Measurements from ENCODE around the gene DTX3L.

The DTX3L gene

DNA sequence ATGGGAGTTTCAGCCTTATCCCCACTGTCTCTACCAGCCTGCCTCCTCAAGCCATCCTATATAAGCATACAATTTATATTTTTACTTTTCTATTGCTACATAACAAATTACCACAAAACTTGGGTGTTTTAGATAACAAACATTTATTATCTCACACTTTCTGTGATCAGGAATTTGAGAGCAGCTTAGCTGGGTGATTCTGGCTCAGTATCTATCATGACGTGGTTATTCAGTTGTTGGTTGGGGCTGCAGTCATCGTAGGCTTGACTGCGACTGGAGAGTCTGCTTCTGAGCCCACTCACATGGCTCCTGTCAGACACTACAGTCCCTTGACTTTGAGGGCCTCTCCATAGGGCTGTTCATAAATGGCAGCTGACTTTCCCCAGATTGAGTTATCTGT is 34.0 kb downstream of the DTX3L start:
- Histone ChIP-seq H3K27ac (no peak overlapping the region), H3K9me3 (ENCODE audit: severe bottlenecking) (no peaks in the 10 kb centered on the region), H3K36me3 (no peaks in the 10 kb centered on the region), H3K27me3 (ENCODE audit: insufficient read depth, low read depth, severe bottlenecking) (no peaks in the 10 kb centered on the region), H3K4me3 (ENCODE audit: low read depth, low read length) (no peak overlapping the region)
- no peak for DNase-seq
- TF ChIP-seq, protein P1, sequence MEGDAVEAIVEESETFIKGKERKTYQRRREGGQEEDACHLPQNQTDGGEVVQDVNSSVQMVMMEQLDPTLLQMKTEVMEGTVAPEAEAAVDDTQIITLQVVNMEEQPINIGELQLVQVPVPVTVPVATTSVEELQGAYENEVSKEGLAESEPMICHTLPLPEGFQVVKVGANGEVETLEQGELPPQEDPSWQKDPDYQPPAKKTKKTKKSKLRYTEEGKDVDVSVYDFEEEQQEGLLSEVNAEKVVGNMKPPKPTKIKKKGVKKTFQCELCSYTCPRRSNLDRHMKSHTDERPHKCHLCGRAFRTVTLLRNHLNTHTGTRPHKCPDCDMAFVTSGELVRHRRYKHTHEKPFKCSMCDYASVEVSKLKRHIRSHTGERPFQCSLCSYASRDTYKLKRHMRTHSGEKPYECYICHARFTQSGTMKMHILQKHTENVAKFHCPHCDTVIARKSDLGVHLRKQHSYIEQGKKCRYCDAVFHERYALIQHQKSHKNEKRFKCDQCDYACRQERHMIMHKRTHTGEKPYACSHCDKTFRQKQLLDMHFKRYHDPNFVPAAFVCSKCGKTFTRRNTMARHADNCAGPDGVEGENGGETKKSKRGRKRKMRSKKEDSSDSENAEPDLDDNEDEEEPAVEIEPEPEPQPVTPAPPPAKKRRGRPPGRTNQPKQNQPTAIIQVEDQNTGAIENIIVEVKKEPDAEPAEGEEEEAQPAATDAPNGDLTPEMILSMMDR (IDR thresholded peaks at IDR 0.05; ENCODE audit: low read depth, low read length) = no peak

DNA sequence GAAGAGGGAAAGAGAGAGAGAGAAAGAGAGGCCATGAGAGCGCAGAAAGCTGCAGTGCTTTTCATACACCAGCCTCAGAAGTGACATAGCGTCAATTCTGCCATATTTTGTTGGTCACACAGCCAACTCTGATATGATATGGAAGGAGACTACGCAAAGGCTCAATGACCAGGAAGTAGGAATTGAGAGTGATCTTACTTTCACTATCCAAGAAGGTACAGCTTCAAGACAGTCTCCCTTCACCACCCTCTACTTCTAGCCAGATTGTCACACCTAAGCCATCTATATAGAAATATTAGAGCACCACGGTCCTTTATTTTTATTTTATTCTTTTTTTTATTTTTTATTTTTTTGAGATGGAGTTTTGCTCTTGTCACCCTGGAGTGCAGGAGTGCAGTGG is 34.4 kb downstream of the DTX3L start:
- no peaks in the 10 kb centered on the region for H3K27me3 ChIP-seq (ENCODE audit: insufficient read depth, low read depth, severe bottlenecking)
- TF ChIP-seq, protein P1 (IDR thresholded peaks at IDR 0.05; ENCODE audit: low read depth, low read length) = no peak
- H3K36me3 ChIP-seq = no peaks in the 10 kb centered on the region
- no peak overlapping the region for H3K27ac ChIP-seq
- no peaks in the 10 kb centered on the region for H3K9me3 ChIP-seq (ENCODE audit: severe bottlenecking)
- DNase-seq = no peak
- no peak overlapping the region for H3K4me3 ChIP-seq (ENCODE audit: low read depth, low read length)

DNA sequence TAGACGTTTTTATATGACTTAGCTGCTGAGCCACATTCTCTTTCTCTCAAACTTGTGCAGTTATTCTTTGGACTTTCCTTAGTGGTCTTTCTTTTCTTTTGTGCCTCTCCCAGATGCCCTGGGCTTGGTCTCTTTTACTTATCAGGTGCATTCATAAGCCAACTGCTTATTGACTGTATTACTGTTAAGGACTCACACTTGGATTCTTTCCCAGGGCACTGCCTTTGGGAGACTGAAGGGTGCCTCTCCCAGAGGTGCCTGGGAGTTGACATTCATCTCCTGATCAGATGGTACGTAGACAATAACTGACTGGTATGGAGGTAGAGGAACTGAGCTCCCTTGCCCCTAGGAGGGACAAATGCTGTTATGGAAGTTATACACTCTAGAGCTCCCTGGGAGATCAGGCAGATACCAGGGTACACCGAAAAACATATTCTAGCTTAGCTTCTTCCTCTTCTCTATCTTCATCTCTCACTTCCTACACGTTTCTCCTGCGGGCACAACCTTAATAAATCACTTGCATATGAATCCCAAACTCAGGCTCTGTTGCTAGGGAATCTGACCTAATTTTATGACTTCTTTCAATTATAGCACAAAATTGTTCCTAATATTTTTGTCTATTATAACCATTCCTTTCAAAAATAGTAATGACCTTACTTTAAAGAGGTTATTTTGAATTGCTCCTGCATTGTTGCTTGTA is 38.0 kb downstream of the DTX3L start:
- Histone ChIP-seq H3K36me3 (no peaks in the 10 kb centered on the region), H3K9me3 (ENCODE audit: severe bottlenecking) (no peaks in the 10 kb centered on the region), H3K27me3 (ENCODE audit: insufficient read depth, low read depth, severe bottlenecking) (no peaks in the 10 kb centered on the region), H3K4me3 (ENCODE audit: low read depth, low read length) (no peak overlapping the region), H3K27ac (no peak overlapping the region)
- no peak for DNase-seq
- TF ChIP-seq, protein P1 (IDR thresholded peaks at IDR 0.05; ENCODE audit: low read depth, low read length) = no peak

DNA sequence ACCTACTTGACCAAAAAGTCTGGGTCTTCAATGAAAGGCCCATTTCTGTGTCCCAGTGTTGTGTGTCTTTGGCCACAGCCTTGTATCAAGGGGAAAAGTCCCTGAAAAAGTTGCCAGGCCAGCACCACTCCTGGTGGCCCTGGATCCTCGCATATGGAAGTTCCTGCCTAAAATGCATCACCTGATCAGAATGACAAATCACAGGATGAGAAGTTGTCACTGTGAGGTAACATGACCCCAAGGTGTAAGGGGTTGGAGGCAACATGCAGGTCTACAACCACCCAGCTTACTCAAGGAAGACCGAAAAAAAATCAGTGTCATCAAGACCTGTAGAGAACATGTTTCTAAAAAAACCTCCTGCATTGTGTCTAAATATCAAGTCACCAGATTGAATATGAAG is 38.9 kb downstream of the DTX3L start:
- H3K9me3 ChIP-seq (ENCODE audit: severe bottlenecking) = no peaks in the 10 kb centered on the region
- no peak for DNase-seq
- TF ChIP-seq, protein P1 (IDR thresholded peaks at IDR 0.05; ENCODE audit: low read depth, low read length) = no peak
- no peaks in the 10 kb centered on the region for H3K27me3 ChIP-seq (ENCODE audit: insufficient read depth, low read depth, severe bottlenecking)
- no peak overlapping the region for H3K27ac ChIP-seq
- H3K36me3 ChIP-seq = no peaks in the 10 kb centered on the region
- H3K4me3 ChIP-seq (ENCODE audit: low read depth, low read length) = no peak overlapping the region

DNA sequence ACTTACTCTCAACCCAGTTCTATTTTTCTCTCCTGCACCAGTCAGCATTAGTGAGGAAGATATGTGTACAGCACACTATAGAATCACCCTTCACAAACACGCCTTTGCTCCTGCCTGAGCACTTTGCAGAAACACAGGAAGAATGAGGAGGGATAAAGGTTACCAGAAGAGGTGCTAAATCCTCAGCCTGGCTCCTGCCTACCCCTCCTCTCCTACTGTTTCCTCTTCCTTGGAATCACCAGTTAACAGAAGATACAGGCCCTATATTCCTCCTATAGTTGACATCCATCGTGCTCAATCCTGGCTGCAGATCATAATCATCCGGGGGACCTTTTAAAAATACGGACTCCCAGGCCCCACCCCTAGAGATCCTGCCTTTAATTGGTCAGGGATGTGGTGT is 42.2 kb downstream of the DTX3L start:
- H3K4me3 ChIP-seq (ENCODE audit: low read depth, low read length) = no peak overlapping the region
- TF ChIP-seq, protein P1 (IDR thresholded peaks at IDR 0.05; ENCODE audit: low read depth, low read length) = no peak
- H3K27ac ChIP-seq = no peak overlapping the region
- no peaks in the 10 kb centered on the region for H3K36me3 ChIP-seq
- no peak for DNase-seq
- no peaks in the 10 kb centered on the region for H3K9me3 ChIP-seq (ENCODE audit: severe bottlenecking)
- H3K27me3 ChIP-seq (ENCODE audit: insufficient read depth, low read depth, severe bottlenecking) = no peaks in the 10 kb centered on the region

DNA sequence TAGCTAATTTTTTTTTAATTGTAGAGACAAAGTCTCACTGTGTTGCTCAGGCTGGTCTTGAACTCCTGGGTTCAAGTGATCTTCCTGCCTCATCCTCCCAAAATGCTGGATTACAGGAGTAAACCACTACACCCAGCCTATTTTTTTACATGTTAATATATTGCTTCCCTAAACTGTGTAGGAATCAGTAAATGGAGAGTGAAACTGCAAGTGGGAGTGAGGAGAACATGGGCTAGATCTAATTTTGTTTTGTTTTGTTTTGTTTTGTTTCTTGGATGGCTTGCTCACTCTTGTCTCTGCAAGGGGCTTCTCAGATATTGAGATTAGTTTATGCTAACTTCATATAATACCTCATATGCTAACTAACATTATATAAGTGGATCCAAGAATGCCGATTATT is 44.8 kb downstream of the DTX3L start:
- H3K36me3 ChIP-seq = no peaks in the 10 kb centered on the region
- no peak overlapping the region for H3K27ac ChIP-seq
- no peak for DNase-seq
- H3K9me3 ChIP-seq (ENCODE audit: severe bottlenecking) = no peaks in the 10 kb centered on the region
- no peak overlapping the region for H3K4me3 ChIP-seq (ENCODE audit: low read depth, low read length)
- H3K27me3 ChIP-seq (ENCODE audit: insufficient read depth, low read depth, severe bottlenecking) = no peaks in the 10 kb centered on the region
- TF ChIP-seq, protein P1 (IDR thresholded peaks at IDR 0.05; ENCODE audit: low read depth, low read length) = no peak

All from WERI-Rb-1 (cell line).